Fibroblast of villous mesenchyme (primary cell): ENCODE data around the gene DOCK4. TPM values are rescaled to one million over a fixed set of nuclear protein-coding genes. Genes with fewer than 3 reads are reported as not detected.
A peak's percentile ranks its signal among the peaks of the same experiment; 100 is the strongest.

ENCODE experiments used
- DNase-seq: peaks from one replicate; pipeline ENCODE4 v3.0.0-alpha.2; 2010; ENCODE audit warnings: low read depth
- H3K4me3 ChIP-seq: 2 replicates; pipeline ENCODE4 v1.5.1; 2011; ENCODE audit warnings: low read depth, mild to moderate bottlenecking, low read length
- CTCF ChIP-seq: IDR thresholded peaks from 2 replicates; pipeline ENCODE4 v1.5.1; 2012; ENCODE audit warnings: low read depth, mild to moderate bottlenecking, low read length; ENCODE audit not compliant: insufficient read depth
- total RNA-seq: library from RNA; depleted of rRNA; stranded (reverse); fragments of >200 nt; gene quantifications from 2 replicates; pipeline ENCODE4 v1.2.3, GENCODE V29; 2012

Gene DOCK4
- total RNA-seq, 1 donor: 43.6 TPM

- TF ChIP-seq CTCF: no peak
- DNase-seq: peak; percentile 52
- H3K4me3 ChIP-seq: no peak overlapping the region
Observed at GRCh38 chr7:112192236-112193154, 13.7 kb downstream of the DOCK4 start.

GRCh38 chr7:112190120-112190519 lies 16.1 kb downstream of the DOCK4 start:
- no peak overlapping the region for H3K4me3 ChIP-seq
- no peak for DNase-seq
- no peak for TF ChIP-seq CTCF

- H3K4me3 ChIP-seq: no peak overlapping the region
- TF ChIP-seq CTCF: no peak
- no peak for DNase-seq
Observed at GRCh38 chr7:112189691-112190090, 16.5 kb downstream of the DOCK4 start.

- no peak for TF ChIP-seq CTCF
- DNase-seq: no peak
- H3K4me3 ChIP-seq: no peak overlapping the region
Observed at GRCh38 chr7:112188257-112188656, 17.9 kb downstream of the DOCK4 start.

GRCh38 chr7:112186300-112186699 lies 19.9 kb downstream of the DOCK4 start:
- TF ChIP-seq CTCF: no peak
- H3K4me3 ChIP-seq: no peak overlapping the region
- no peak for DNase-seq

GRCh38 chr7:112185005-112185834 lies 21.0 kb downstream of the DOCK4 start:
- DNase-seq: no peak
- no peak for TF ChIP-seq CTCF
- no peak overlapping the region for H3K4me3 ChIP-seq
